Peyer's patch (tissue), 4 donors: Measurements from ENCODE around the gene TPGS1. TPM values are rescaled to one million over a fixed set of nuclear protein-coding genes. Genes with fewer than 3 reads are reported as not detected.
A peak's percentile ranks its signal among the peaks of the same experiment; 100 is the strongest.

ENCODE experiments used
- DNase-seq, 3 donors: peaks; one replicate each; pipeline ENCODE4 v3.0.0-alpha.2; 2017 to 2019
- H3K27ac ChIP-seq, 4 donors: fragments of 200-600 bp; sonication (generic); one replicate each; pipeline ENCODE4 v1.5.1; 2016 to 2019
- H3K27me3 ChIP-seq, 2 donors: fragments of 200-600 bp; sonication (generic); one replicate each; pipeline ENCODE4 v1.5.1; 2019
- H3K36me3 ChIP-seq, 3 donors: fragments of 200-600 bp; sonication (generic); one replicate each; pipeline ENCODE4 v1.5.1; 2016 to 2019
- H3K4me1 ChIP-seq, 4 donors: fragments of 200-600 bp; sonication (generic); one replicate each; pipeline ENCODE4 v1.5.1; 2016 to 2019
- H3K4me3 ChIP-seq, 4 donors: fragments of 200-600 bp; sonication (generic); 1 replicate in 3 of 4; 2 replicates in 1 of 4; pipeline ENCODE4 v1.5.1; 2016 to 2019; ENCODE audit warnings: mild to moderate bottlenecking in 1 of 4
- H3K9me3 ChIP-seq, 4 donors: fragments of 200-600 bp; sonication (generic); one replicate each; pipeline ENCODE4 v1.5.1; 2016 to 2019; ENCODE audit warnings: mild to moderate bottlenecking in 1 of 4
- CTCF ChIP-seq, 6 experiments: fragments of 450-650 bp in 4 of 6; fragments of 200-600 bp in 2 of 6; sonication (generic) in 1 of 6; IDR thresholded peaks; one replicate each; pipeline ENCODE4 v1.5.1; 2017 to 2019; ENCODE audit warnings: antibody characterized with exemption in 6 of 6, mild to moderate bottlenecking in 3 of 6, moderate library complexity in 1 of 6
- POLR2A ChIP-seq, 2 donors: fragments of 450-650 bp; IDR thresholded peaks; one replicate each; pipeline ENCODE4 v1.5.1; 2017; ENCODE audit warnings: antibody characterized with exemption in 2 of 2, mild to moderate bottlenecking in 2 of 2, moderate library complexity in 2 of 2
- total RNA-seq, 4 donors: library from RNA; depleted of rRNA; stranded (reverse); fragments of >200 nt; gene quantifications; one replicate each; pipeline ENCODE4 v1.1.0, GENCODE V29; 2016

Gene TPGS1
- total RNA-seq, 4 donors from 2014 or later = 11.6 to 35.7 (median 24.2) TPM

GRCh38 chr19:460877-461720 is 46.2 kb upstream of the TPGS1 start, which contains the start of gene SHC2:
Gene SHC2 (minus strand): TSS chr19:461033. CDS start chr19:460996, 37 bp downstream.
- H3K4me3 ChIP-seq = peak within 1 kb of the TSS; percentile 41 to 82 (median 62)
- no peak for DNase-seq
- H3K36me3 ChIP-seq = no peaks in the 10 kb centered on the region
- H3K9me3 ChIP-seq = no peaks in the 10 kb centered on the region
- peaks cover 3 to 14% (median 11%) of the 10 kb centered on the region in 4 donors for H3K4me1 ChIP-seq
- TF ChIP-seq POLR2A (IDR thresholded peaks at IDR 0.05) (no peak), CTCF (IDR thresholded peaks at IDR 0.05) (no peak)
- peaks cover 0 to 6% of the 10 kb centered on the region in 2 donors for H3K27me3 ChIP-seq
- peak within 1 kb of the TSS; percentile 42 to 84 (median 75) for H3K27ac ChIP-seq

GRCh38 chr19:461721-462551 is 45.4 kb upstream of the TPGS1 start:
- H3K4me3 ChIP-seq = peak overlapping the region in 3 of 4 donors; percentile 41 to 79 (median 41)
- H3K27me3 ChIP-seq = peaks cover 0 to 6% of the 10 kb centered on the region in 2 donors
- DNase-seq = peak in 2 of 3 donors; percentile 71 to 80
- no peaks in the 10 kb centered on the region for H3K36me3 ChIP-seq
- peak in 1 of 2 donors; percentile 57 for TF ChIP-seq POLR2A (IDR thresholded peaks at IDR 0.05)
- no peak for TF ChIP-seq CTCF (IDR thresholded peaks at IDR 0.05)
- H3K27ac ChIP-seq = peak overlapping the region in 1 of 4 donors; percentile 81
- H3K9me3 ChIP-seq = no peaks in the 10 kb centered on the region
- peaks cover 3 to 14% (median 11%) of the 10 kb centered on the region in 4 donors for H3K4me1 ChIP-seq

GRCh38 chr19:463483-464207 is 43.7 kb upstream of the TPGS1 start:
- H3K4me1 ChIP-seq = peaks cover 3 to 14% (median 11%) of the 10 kb centered on the region in 4 donors
- no peak overlapping the region for H3K27ac ChIP-seq
- DNase-seq = no peak
- H3K27me3 ChIP-seq = peaks cover 0 to 6% of the 10 kb centered on the region in 2 donors
- no peak for TF ChIP-seq CTCF (IDR thresholded peaks at IDR 0.05)
- no peak for TF ChIP-seq POLR2A (IDR thresholded peaks at IDR 0.05)
- no peak overlapping the region for H3K4me3 ChIP-seq
- H3K9me3 ChIP-seq = no peaks in the 10 kb centered on the region
- H3K36me3 ChIP-seq = no peaks in the 10 kb centered on the region

- no peak for TF ChIP-seq CTCF (IDR thresholded peaks at IDR 0.05)
- TF ChIP-seq POLR2A (IDR thresholded peaks at IDR 0.05) = no peak
- Histone ChIP-seq H3K4me1 (peaks cover 3 to 14% (median 11%) of the 10 kb centered on the region in 4 donors), H3K4me3 (no peak overlapping the region), H3K9me3 (no peaks in the 10 kb centered on the region), H3K27me3 (peaks cover 0 to 6% of the 10 kb centered on the region in 2 donors), H3K27ac (no peak overlapping the region), H3K36me3 (no peaks in the 10 kb centered on the region)
- no peak for DNase-seq
Measured at GRCh38 chr19:464208-464545, 43.1 kb upstream of the TPGS1 start.
